C4-2B (cell line): ENCODE measurements around the gene MEOX1.

Source experiments
- CTCF ChIP-seq: fragments of 450-650 bp; conservative IDR thresholded peaks from 2 replicates; pipeline ENCODE4 v1.5.1; 2017; ENCODE audit warnings: mild to moderate bottlenecking
- ZFX ChIP-seq: fragments of 450-650 bp; IDR thresholded peaks from 2 replicates; pipeline ENCODE4 v1.6.1; 2017

GRCh38 chr17:43709210-43709609 lies 47.5 kb upstream of the MEOX1 start:
- TF ChIP-seq CTCF, result no peak
- no peak for TF ChIP-seq ZFX
